A673 (cell line): ENCODE data around the gene LARGE1. TPM values are rescaled to one million over a fixed set of nuclear protein-coding genes. Genes with fewer than 3 reads are reported as not detected.

Source experiments
- BruUV-seq: library from RNA; stranded (reverse); fragments of 400-500 nt; replicated peaks from 2 replicates; lab custom pipeline; 2021; lab: Mats Ljungman, UMichigan
- CTCF ChIA-PET: fragments of 300-600 bp; sonication (Branson Sonifier 250); formaldehyde crosslinking; loops from one replicate; lab custom pipeline; 2022; ENCODE audit warnings: antibody characterized with exemption; lab: Charles Lee
- POLR2A ChIA-PET: fragments of 300-600 bp; sonication (Branson Sonifier 250); formaldehyde crosslinking; loops from one replicate; lab custom pipeline; 2022; ENCODE audit warnings: antibody characterized with exemption; ENCODE audit not compliant: low non-redundant PET; lab: Charles Lee
- DNase-seq: peaks from one replicate; pipeline ENCODE4 v3.0.0-alpha.2; 2015; ENCODE audit warnings: low spot score
- H3K27ac ChIP-seq: fragments of 200-600 bp; sonication (generic); 2 replicates; pipeline ENCODE4 v1.5.1; 2016; ENCODE audit warnings: mixed run types, low read depth, mild to moderate bottlenecking, mixed read lengths, antibody characterized with exemption, low read length; ENCODE audit not compliant: poor library complexity, severe bottlenecking
- H3K27me3 ChIP-seq: fragments of 200-600 bp; sonication (generic); replicated peaks from 2 replicates; pipeline ENCODE4 v1.6.1; 2017; ENCODE audit warnings: mixed run types, low read depth, mild to moderate bottlenecking, mixed read lengths, antibody characterized with exemption, low read length; ENCODE audit not compliant: insufficient read depth, poor library complexity
- H3K36me3 ChIP-seq: fragments of 200-600 bp; sonication (generic); 2 replicates; pipeline ENCODE4 v1.6.1; 2016; ENCODE audit warnings: mixed run types, mild to moderate bottlenecking, mixed read lengths, antibody characterized with exemption, low read length; ENCODE audit not compliant: insufficient read depth, poor library complexity, severe bottlenecking
- H3K4me1 ChIP-seq: fragments of 200-600 bp; sonication (generic); 2 replicates; pipeline ENCODE4 v1.6.1; 2017; ENCODE audit warnings: mixed run types, mild to moderate bottlenecking, mixed read lengths, antibody characterized with exemption, low read length; ENCODE audit not compliant: insufficient read depth, poor library complexity, severe bottlenecking
- H3K4me3 ChIP-seq: fragments of 200-600 bp; sonication (generic); 2 replicates; pipeline ENCODE4 v1.5.1; 2016; ENCODE audit warnings: low read depth, mixed run types, mild to moderate bottlenecking, mixed read lengths, low read length; ENCODE audit not compliant: poor library complexity, severe bottlenecking
- H3K9me3 ChIP-seq: fragments of 200-600 bp; sonication (generic); 2 replicates; pipeline ENCODE4 v1.6.1; 2016; ENCODE audit warnings: mixed run types, low read depth, mild to moderate bottlenecking, mixed read lengths, antibody characterized with exemption, low read length; ENCODE audit not compliant: poor library complexity, severe bottlenecking
- EZH2 ChIP-seq: fragments of 200-600 bp; sonication (generic); IDR thresholded peaks from 2 replicates; pipeline ENCODE4 v1.6.1; 2017; ENCODE audit warnings: borderline replicate concordance, low read depth, mild to moderate bottlenecking, mixed read lengths, antibody characterized with exemption, low read length; ENCODE audit not compliant: poor library complexity, severe bottlenecking
- intact Hi-C: fragments of 100-400 bp; cut with micrococcal nuclease; formaldehyde crosslinking; loops from one replicate; pipeline ENCODE4 v1.10.0; 2022; ENCODE audit not compliant: unreplicated experiment
- total RNA-seq: library from RNA; stranded (reverse); gene quantifications from 2 replicates; pipeline ENCODE4 v1.2.3, GENCODE V29; 2021
- TF ChIP-seq, protein P1 (sequence below): fragments of 300-800, 200-600 bp; sonication (generic); conservative IDR thresholded peaks from 2 replicates; pipeline ENCODE4 v1.5.1; 2017; ENCODE audit warnings: low read depth, mild to moderate bottlenecking, antibody characterized with exemption, low read length, moderate library complexity, mixed read lengths

LARGE1 gene
- total RNA-seq, 1 experiment from 2014 or later: not detected

DNA sequence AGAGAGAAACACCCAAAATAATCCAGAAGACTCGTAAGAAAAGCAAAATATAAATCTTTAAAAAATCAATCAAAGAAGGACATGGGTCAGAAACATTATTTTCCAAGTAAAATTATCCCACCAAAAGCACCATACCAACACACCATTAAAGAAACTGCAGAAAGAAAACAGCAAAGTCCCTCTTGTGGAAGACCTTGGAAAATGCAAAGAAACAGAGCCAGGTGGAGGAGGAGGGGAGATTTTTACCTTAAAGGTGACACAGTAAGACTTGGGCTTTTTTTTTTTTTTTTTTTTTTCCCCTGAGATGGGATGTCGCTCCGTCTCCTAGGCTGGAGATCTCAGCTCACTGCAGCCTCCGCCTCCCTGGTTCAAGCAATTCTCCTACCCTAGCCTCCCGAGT is 123.8 kb downstream of the LARGE1 start:
- no peak overlapping the region for H3K4me3 ChIP-seq
- DNase-seq: no peak
- ChIA-PET POLR2A (no interaction called here), CTCF (no interaction called here)
- H3K9me3 ChIP-seq: peaks cover 34% of the 10 kb centered on the region
- no peaks in the 10 kb centered on the region for H3K36me3 ChIP-seq
- no peak overlapping the region for H3K27ac ChIP-seq
- H3K4me1 ChIP-seq: no peaks in the 10 kb centered on the region
- intact Hi-C loops: no loop called here
- no TSS peak for BruUV-seq
- no peaks in the 10 kb centered on the region for H3K27me3 ChIP-seq
- TF ChIP-seq, protein P1, sequence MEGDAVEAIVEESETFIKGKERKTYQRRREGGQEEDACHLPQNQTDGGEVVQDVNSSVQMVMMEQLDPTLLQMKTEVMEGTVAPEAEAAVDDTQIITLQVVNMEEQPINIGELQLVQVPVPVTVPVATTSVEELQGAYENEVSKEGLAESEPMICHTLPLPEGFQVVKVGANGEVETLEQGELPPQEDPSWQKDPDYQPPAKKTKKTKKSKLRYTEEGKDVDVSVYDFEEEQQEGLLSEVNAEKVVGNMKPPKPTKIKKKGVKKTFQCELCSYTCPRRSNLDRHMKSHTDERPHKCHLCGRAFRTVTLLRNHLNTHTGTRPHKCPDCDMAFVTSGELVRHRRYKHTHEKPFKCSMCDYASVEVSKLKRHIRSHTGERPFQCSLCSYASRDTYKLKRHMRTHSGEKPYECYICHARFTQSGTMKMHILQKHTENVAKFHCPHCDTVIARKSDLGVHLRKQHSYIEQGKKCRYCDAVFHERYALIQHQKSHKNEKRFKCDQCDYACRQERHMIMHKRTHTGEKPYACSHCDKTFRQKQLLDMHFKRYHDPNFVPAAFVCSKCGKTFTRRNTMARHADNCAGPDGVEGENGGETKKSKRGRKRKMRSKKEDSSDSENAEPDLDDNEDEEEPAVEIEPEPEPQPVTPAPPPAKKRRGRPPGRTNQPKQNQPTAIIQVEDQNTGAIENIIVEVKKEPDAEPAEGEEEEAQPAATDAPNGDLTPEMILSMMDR: no peak

DNA sequence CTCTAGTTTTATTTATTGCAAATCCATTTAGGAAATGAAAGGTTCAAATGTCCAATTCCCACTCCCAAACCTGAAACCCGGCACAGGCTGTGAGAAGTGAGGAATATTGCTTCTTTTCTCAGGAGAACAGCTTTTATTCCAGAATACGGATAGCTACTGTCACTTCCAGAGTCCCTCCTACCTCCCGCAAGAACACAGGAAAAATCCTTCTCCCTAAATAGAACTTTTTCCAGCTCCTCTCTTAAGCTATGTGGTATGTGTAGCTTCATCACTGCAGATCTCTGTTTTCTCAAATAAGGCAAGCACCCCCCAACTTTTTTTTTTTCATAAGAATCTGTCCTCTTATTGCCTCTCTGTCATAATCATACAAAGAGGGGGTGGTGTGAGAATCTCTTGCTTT is 126.8 kb downstream of the LARGE1 start:
- BruUV-seq: no TSS peak
- H3K4me1 ChIP-seq: no peaks in the 10 kb centered on the region
- ChIA-PET CTCF (no interaction called here), POLR2A (no interaction called here)
- no peak overlapping the region for H3K4me3 ChIP-seq
- H3K9me3 ChIP-seq: peaks cover 42% of the 10 kb centered on the region
- no peak for DNase-seq
- no peaks in the 10 kb centered on the region for H3K36me3 ChIP-seq
- no peak overlapping the region for H3K27ac ChIP-seq
- TF ChIP-seq, protein P1: no peak
- TF ChIP-seq EZH2: no peak
- no peaks in the 10 kb centered on the region for H3K27me3 ChIP-seq
- intact Hi-C loops: no loop called here

DNA sequence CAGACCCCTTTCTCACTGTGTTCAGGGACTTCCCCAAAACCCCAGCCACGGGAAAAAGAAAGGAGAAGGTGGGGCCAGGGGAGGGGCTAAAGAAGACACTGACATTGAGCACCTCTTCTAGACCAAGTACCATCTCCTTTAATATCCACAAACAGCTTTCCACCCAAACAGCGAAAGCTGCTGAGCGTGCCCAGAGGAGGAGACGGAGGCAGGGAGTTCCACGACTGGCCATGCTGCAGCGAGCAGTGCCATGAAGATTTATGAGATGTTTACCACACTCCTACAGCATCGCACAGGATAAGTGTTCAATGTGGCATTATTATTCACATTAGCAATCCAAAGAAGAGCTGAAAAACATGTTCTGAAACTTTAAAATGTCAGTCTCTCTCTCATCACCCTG is 127.4 kb downstream of the LARGE1 start:
- intact Hi-C loops: no loop called here
- DNase-seq: no peak
- POLR2A ChIA-PET: no interaction called here
- Histone ChIP-seq H3K4me3 (no peak overlapping the region), H3K36me3 (no peaks in the 10 kb centered on the region), H3K9me3 (peaks cover 45% of the 10 kb centered on the region), H3K27me3 (no peaks in the 10 kb centered on the region), H3K27ac (no peak overlapping the region), H3K4me1 (no peaks in the 10 kb centered on the region)
- TF ChIP-seq, protein P1: no peak
- no peak for TF ChIP-seq EZH2
- no TSS peak for BruUV-seq
- CTCF ChIA-PET: no interaction called here
